A549 treated with AZD2906 at 1 μM for 4 hours (cell line): ENCODE results near the gene DNAJC28. TPM values are rescaled to one million over a fixed set of nuclear protein-coding genes. Genes with fewer than 3 reads are reported as not detected.

ENCODE experiments used
- total RNA-seq: library from RNA; stranded (reverse); fragments of 200-300 nt; extraction: Qiagen RNA extraction; gene quantifications from 5 replicates; pipeline ENCODE4 v1.2.3, GENCODE V29; 2022

The DNAJC28 gene
- total RNA-seq = 0.27 to 0.38 TPM (median 0.29 TPM) in 5 replicates

GRCh38 chr21:33491373-33492102 is at the start of gene DNAJC28:
TSS of gene DNAJC28 (minus strand) at chr21:33491716. CDS start at chr21:33489393, 2,323 bp downstream.

GRCh38 chr21:33479679-33480480 is 11.6 kb downstream of the DNAJC28 start, which contains the start of gene TMEM50B:
TSS of gene TMEM50B (minus strand) at chr21:33479974. CDS start at chr21:33468885, 11,089 bp downstream.

Other genes with a start within 250 kb of the DNAJC28 start
- gene IL10RB, start 225.3 kb downstream of the DNAJC28 start, total RNA-seq = 16.0 to 17.5 TPM (median 17.4 TPM) in 5 replicates
- 13.6 to 27.8 TPM (median 16.1 TPM) in 5 replicates for gene IFNAR1, start 166.7 kb downstream of the DNAJC28 start, total RNA-seq
- 49.3 to 57.0 TPM (median 54.8 TPM) in 5 replicates for gene IFNGR2, start 88.3 kb downstream of the DNAJC28 start, total RNA-seq
- gene TMEM50B, start 11.7 kb downstream of the DNAJC28 start, total RNA-seq = 9.8 to 12.8 TPM (median 10.5 TPM) in 5 replicates
- 57.3 to 67.7 TPM (median 64.2 TPM) in 5 replicates for gene GART, start 50.4 kb upstream of the DNAJC28 start, total RNA-seq
- 72.3 to 112 TPM (median 78.3 TPM) in 5 replicates for gene SON, start 51.3 kb upstream of the DNAJC28 start, total RNA-seq
- gene DONSON, start 97.0 kb upstream of the DNAJC28 start, total RNA-seq = 14.7 to 17.9 TPM (median 17.2 TPM) in 5 replicates
- 11.7 to 13.5 TPM (median 12.4 TPM) in 5 replicates for gene CRYZL1, start 150.0 kb upstream of the DNAJC28 start, total RNA-seq
- gene ITSN1, start 150.8 kb upstream of the DNAJC28 start, total RNA-seq = 18.8 to 25.2 TPM (median 20.8 TPM) in 5 replicates